ENCODE data around the gene TTBK1.
"Not testable (repeated sequence)": the region's sequence is repeated elsewhere in the genome, so short reads cannot be mapped to it uniquely, and the experiment has no call there.

TTBK1 gene

GRCh38 chr6:43299338-43300293 lies 56.3 kb downstream of the TTBK1 start:
- DNase-seq (ENCODE audit: low read depth) = no peak
- in situ Hi-C loops (cut with HindIII; ENCODE audit: low sequenced_read_pairs) = loop anchor here (5.0 kb wide), 1 partner anchor 102 kb away; no protein-coding TSS in a partner anchor
- no peak overlapping the region for H3K4me3 ChIP-seq (ENCODE audit: low read depth, low read length)
- TF ChIP-seq CTCF (IDR thresholded peaks at IDR 0.05; ENCODE audit: low read depth, low read length, missing control alignments) = no peak

- in situ Hi-C loops (cut with HindIII; ENCODE audit: low sequenced_read_pairs) = loop anchor here (5.0 kb wide), 1 partner anchor 104 kb away; no protein-coding TSS in a partner anchor
- no peak for DNase-seq (ENCODE audit: low read depth)
- no peak overlapping the region for H3K4me3 ChIP-seq (ENCODE audit: low read depth, low read length)
- no peak for TF ChIP-seq CTCF (IDR thresholded peaks at IDR 0.05; ENCODE audit: low read depth, low read length, missing control alignments)
These were observed 58.0 kb downstream of the TTBK1 start for GRCh38 chr6:43301081-43301870.

GRCh38 chr6:43302126-43302525 lies 58.8 kb downstream of the TTBK1 start:
- no peak overlapping the region for H3K4me3 ChIP-seq (ENCODE audit: low read depth, low read length)
- in situ Hi-C loops (cut with HindIII; ENCODE audit: low sequenced_read_pairs) = loop anchor here (5.0 kb wide), 1 partner anchor 105 kb away; no protein-coding TSS in a partner anchor
- DNase-seq (ENCODE audit: low read depth) = no peak
- TF ChIP-seq CTCF (IDR thresholded peaks at IDR 0.05; ENCODE audit: low read depth, low read length, missing control alignments) = no peak

- in situ Hi-C loops (cut with HindIII; ENCODE audit: low sequenced_read_pairs) = loop anchor here (5.0 kb wide), 1 partner anchor 106 kb away; no protein-coding TSS in a partner anchor
- DNase-seq (ENCODE audit: low read depth); H3K4me3 ChIP-seq (ENCODE audit: low read depth, low read length): not testable (repeated sequence)
These were observed 59.7 kb downstream of the TTBK1 start for GRCh38 chr6:43303006-43303405.

- DNase-seq (ENCODE audit: low read depth) = no peak
- no peak for TF ChIP-seq CTCF (IDR thresholded peaks at IDR 0.05; ENCODE audit: low read depth, low read length, missing control alignments)
- in situ Hi-C loops (cut with HindIII; ENCODE audit: low sequenced_read_pairs) = loop anchor here (5.0 kb wide), 1 partner anchor 107 kb away; no protein-coding TSS in a partner anchor
- H3K4me3 ChIP-seq (ENCODE audit: low read depth, low read length) = no peak overlapping the region
These were observed 60.6 kb downstream of the TTBK1 start for GRCh38 chr6:43303751-43304331.

- TF ChIP-seq CTCF (IDR thresholded peaks at IDR 0.05; ENCODE audit: low read depth, low read length, missing control alignments) = no peak
- DNase-seq (ENCODE audit: low read depth) = no peak
- no peak overlapping the region for H3K4me3 ChIP-seq (ENCODE audit: low read depth, low read length)
- in situ Hi-C loops (cut with HindIII; ENCODE audit: low sequenced_read_pairs) = loop anchor here (5.0 kb wide), 1 partner anchor 107 kb away; no protein-coding TSS in a partner anchor
These were observed 61.1 kb downstream of the TTBK1 start for GRCh38 chr6:43304361-43304760.
